Karpas-422 (cell line): ENCODE data around the gene FRMD6. TPM values are rescaled to one million over a fixed set of nuclear protein-coding genes. Genes with fewer than 3 reads are reported as not detected.
A peak's percentile ranks its signal among the peaks of the same experiment; 100 is the strongest.
"Not testable (repeated sequence)": the region's sequence is repeated elsewhere in the genome, so short reads cannot be mapped to it uniquely, and the experiment has no call there.

ENCODE experiments used
- DNase-seq: peaks from one replicate; pipeline ENCODE4 v3.0.0-alpha.2; 2015
- H2AFZ ChIP-seq: fragments of 200-600 bp; sonication (generic); 2 replicates; pipeline ENCODE4 v1.6.1; 2014; ENCODE audit warnings: antibody characterized with exemption, low read length, mixed read lengths
- H3K27ac ChIP-seq: fragments of 200-600 bp; sonication (generic); 2 replicates; pipeline ENCODE4 v1.5.1; 2014; ENCODE audit warnings: mild to moderate bottlenecking, low read length, moderate library complexity
- H3K27me3 ChIP-seq: fragments of 200-600 bp; sonication (generic); 2 replicates; pipeline ENCODE4 v1.6.1; 2014; ENCODE audit warnings: low read length, mixed read lengths
- H3K36me3 ChIP-seq: fragments of 200-600 bp; sonication (generic); 2 replicates; pipeline ENCODE4 v1.6.1; 2014; ENCODE audit warnings: low read length, mixed read lengths; ENCODE audit not compliant: insufficient read depth
- H3K4me1 ChIP-seq: fragments of 200-600 bp; sonication (generic); 2 replicates; pipeline ENCODE4 v1.6.1; 2014; ENCODE audit warnings: mild to moderate bottlenecking, low read length, mixed read lengths
- H3K4me2 ChIP-seq: fragments of 200-600 bp; sonication (generic); 2 replicates; pipeline ENCODE4 v1.6.1; 2014; ENCODE audit warnings: low read length, low read depth, mild to moderate bottlenecking; ENCODE audit not compliant: poor library complexity, severe bottlenecking
- H3K4me3 ChIP-seq: fragments of 200-600 bp; sonication (generic); 2 replicates; pipeline ENCODE4 v1.5.1; 2014; ENCODE audit warnings: mild to moderate bottlenecking, antibody characterized with exemption, low read length, mixed read lengths
- H3K79me2 ChIP-seq: fragments of 200-600 bp; sonication (generic); 2 replicates; pipeline ENCODE4 v1.6.1; 2014; ENCODE audit warnings: mild to moderate bottlenecking, low read length, mixed read lengths
- H3K9ac ChIP-seq: fragments of 200-600 bp; sonication (generic); 2 replicates; pipeline ENCODE4 v1.6.0; 2014; ENCODE audit warnings: low read length
- H3K9me2 ChIP-seq: fragments of 200-600 bp; sonication (generic), shearing (Covaris generic); replicated peaks from 2 replicates; pipeline ENCODE4 v1.6.0; 2014; ENCODE audit warnings: mild to moderate bottlenecking, low read length, moderate library complexity; ENCODE audit not compliant: insufficient read depth
- H3K9me3 ChIP-seq: fragments of 300-700, 200-600 bp; sonication (generic); 2 replicates; pipeline ENCODE4 v1.6.1; 2014; ENCODE audit warnings: low read length, mixed read lengths
- H4K20me1 ChIP-seq: fragments of 200-600 bp; sonication (generic); 2 replicates; pipeline ENCODE4 v1.6.1; 2014; ENCODE audit warnings: mild to moderate bottlenecking, antibody characterized with exemption, low read length, low read depth; ENCODE audit not compliant: insufficient read depth
- total RNA-seq: library from RNA; depleted of rRNA; stranded (reverse); fragments of >200 nt; shearing (Covaris generic); gene quantifications from 2 replicates; pipeline ENCODE4 v1.2.3, GENCODE V29; 2014; ENCODE audit warnings: low replicate concordance

Gene FRMD6
- total RNA-seq, 1 experiment from 2014 or later: 0.37 TPM

- DNase-seq, H4K20me1 ChIP-seq, H3K9me3 ChIP-seq, H3K27ac ChIP-seq, H3K9me2 ChIP-seq, H3K9ac ChIP-seq, H3K4me3 ChIP-seq, H3K4me1 ChIP-seq, H2AFZ ChIP-seq, H3K4me2 ChIP-seq, H3K27me3 ChIP-seq, H3K79me2 ChIP-seq, H3K36me3 ChIP-seq: not testable (repeated sequence)
These were observed 100.1 kb downstream of the FRMD6 start for GRCh38 chr14:51751611-51752345.

- H3K27me3 ChIP-seq, H4K20me1 ChIP-seq, H3K36me3 ChIP-seq, H3K9me2 ChIP-seq, H3K4me3 ChIP-seq, H3K4me1 ChIP-seq, H2AFZ ChIP-seq, H3K9me3 ChIP-seq, H3K9ac ChIP-seq, H3K79me2 ChIP-seq, H3K4me2 ChIP-seq, H3K27ac ChIP-seq: not testable (repeated sequence)
- peak; percentile 33 for DNase-seq
These were observed 106.0 kb downstream of the FRMD6 start for GRCh38 chr14:51757756-51758155.

DNA sequence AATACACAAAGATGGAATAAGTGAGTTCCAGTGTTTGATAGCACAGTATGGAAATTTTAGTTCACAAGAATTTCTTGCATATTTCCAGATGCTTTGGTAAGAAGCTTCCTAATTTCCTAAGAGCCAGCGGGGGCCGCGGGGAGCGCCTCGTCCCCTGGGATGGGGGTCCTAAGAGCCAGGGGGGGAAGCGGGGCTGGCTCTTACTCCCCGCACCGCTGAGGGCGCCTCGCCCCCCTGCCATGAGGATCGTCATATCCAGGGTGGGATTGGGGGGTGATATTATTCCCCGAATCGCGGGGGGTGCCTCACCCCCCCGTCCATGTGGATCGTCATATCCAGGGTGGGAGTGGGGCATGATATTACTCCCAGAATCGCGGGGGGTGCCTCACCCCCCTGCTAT, 108.2 kb downstream of the FRMD6 start:
- no peaks in the 10 kb centered on the region for H4K20me1 ChIP-seq
- DNase-seq: no peak

DNA sequence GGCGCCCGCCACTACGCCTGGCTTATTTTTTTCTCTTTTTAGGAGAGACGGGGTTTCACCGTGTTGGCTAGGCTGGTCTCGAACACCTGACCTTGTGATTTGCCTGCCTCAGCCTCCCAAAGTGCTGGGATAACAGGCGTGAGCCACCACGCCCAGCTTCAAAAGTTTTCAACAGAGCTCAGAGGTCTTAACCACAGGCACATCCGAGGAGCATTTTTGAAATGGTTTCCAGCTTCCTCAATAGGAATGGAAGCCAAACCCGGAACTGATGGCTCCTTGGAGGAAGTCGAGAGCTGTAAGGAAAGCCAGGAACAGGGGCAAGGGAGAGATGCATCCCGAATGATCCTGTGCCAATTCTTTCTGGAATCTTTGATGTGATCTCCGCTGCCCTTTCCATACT, 114.0 kb downstream of the FRMD6 start:
- DNase-seq: peak; percentile 15
- H3K27ac ChIP-seq, H3K4me3 ChIP-seq, H3K9ac ChIP-seq, H3K79me2 ChIP-seq, H3K4me1 ChIP-seq, H2AFZ ChIP-seq, H3K4me2 ChIP-seq, H4K20me1 ChIP-seq, H3K27me3 ChIP-seq, H3K9me2 ChIP-seq, H3K9me3 ChIP-seq, H3K36me3 ChIP-seq: not testable (repeated sequence)

More for the DNA sequence above, 108.2 kb downstream of the FRMD6 start:
- H3K36me3 ChIP-seq: no peaks in the 10 kb centered on the region
- no peaks in the 10 kb centered on the region for H3K9me3 ChIP-seq
- H3K79me2 ChIP-seq: no peaks in the 10 kb centered on the region
- no peak overlapping the region for H3K4me3 ChIP-seq
- H3K27me3 ChIP-seq: no peaks in the 10 kb centered on the region
- no peak overlapping the region for H3K27ac ChIP-seq
- no peaks in the 10 kb centered on the region for H3K4me1 ChIP-seq
- H2AFZ ChIP-seq: no peak overlapping the region
- H3K4me2 ChIP-seq: no peak overlapping the region
- H3K9me2 ChIP-seq: no peaks in the 10 kb centered on the region
- H3K9ac ChIP-seq: no peak overlapping the region

- H4K20me1 ChIP-seq, H3K4me3 ChIP-seq, H3K27me3 ChIP-seq, H3K4me1 ChIP-seq, H3K9me3 ChIP-seq, H3K9ac ChIP-seq, H3K79me2 ChIP-seq, H3K27ac ChIP-seq, H3K9me2 ChIP-seq, H3K4me2 ChIP-seq, H3K36me3 ChIP-seq: not testable (repeated sequence)
- DNase-seq: peak; percentile 31
- peak overlapping the region; percentile 56; the same call in 1 of the 2 replicates for H2AFZ ChIP-seq
These were observed 114.9 kb downstream of the FRMD6 start for GRCh38 chr14:51766586-51766985.

DNA sequence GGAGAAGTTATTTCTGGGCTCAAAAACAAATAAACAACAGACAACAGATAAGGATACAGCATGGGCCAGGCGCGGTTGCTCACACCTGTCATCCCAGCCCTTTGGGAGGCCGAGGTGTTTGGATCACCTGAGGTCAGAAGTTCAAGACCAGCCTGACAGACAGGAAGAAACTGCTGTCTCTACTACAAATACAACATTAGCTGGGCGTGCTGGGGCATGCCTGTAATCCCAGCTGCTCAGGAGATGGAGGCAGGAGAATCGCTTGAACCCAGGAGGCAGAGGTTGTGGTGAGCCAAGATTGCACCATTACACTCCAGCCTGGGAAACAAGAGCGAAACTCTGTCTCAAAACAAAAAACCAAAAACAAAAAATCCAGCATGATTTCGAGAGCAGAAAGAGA, 117.6 kb downstream of the FRMD6 start:
- not testable (repeated sequence) for H3K9ac ChIP-seq, H3K27me3 ChIP-seq, H4K20me1 ChIP-seq, H3K4me2 ChIP-seq, DNase-seq, H2AFZ ChIP-seq, H3K4me1 ChIP-seq, H3K9me2 ChIP-seq, H3K36me3 ChIP-seq, H3K79me2 ChIP-seq, H3K9me3 ChIP-seq, H3K27ac ChIP-seq, H3K4me3 ChIP-seq

DNA sequence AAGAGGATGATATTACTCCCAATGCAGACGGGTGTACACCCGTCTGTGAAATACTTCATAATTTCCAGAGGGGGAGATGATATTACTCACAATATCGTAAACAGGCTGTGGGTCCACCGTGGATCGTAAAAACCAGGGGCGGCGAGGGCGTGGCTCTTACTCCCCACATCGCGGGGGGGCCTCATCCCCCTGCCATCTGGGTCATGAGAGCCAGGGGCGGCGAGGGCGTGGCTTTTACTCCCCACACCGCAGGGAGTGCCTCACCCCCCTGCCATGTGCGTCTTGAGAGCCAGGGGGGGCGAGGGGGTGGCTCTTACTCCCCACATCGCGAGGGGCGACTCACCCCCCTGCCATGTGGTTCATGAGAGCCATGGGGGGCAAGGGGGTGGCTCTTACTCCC, 122.5 kb downstream of the FRMD6 start:
- Histone ChIP-seq H3K36me3 (no peaks in the 10 kb centered on the region), H3K4me3 (no peak overlapping the region), H3K27me3 (no peaks in the 10 kb centered on the region), H3K9me3 (no peaks in the 10 kb centered on the region), H2AFZ (no peak overlapping the region), H3K27ac (no peak overlapping the region), H4K20me1 (no peaks in the 10 kb centered on the region), H3K9me2 (no peaks in the 10 kb centered on the region), H3K4me2 (no peak overlapping the region), H3K9ac (no peak overlapping the region), H3K4me1 (no peaks in the 10 kb centered on the region; the same call in 1 of the 2 replicates), H3K79me2 (no peaks in the 10 kb centered on the region)
- DNase-seq: no peak

- Histone ChIP-seq H3K36me3 (no peaks in the 10 kb centered on the region), H3K4me1 (peaks cover 10% of the 10 kb centered on the region), H4K20me1 (0 out of 2 replicates have a peak, but pooled peaks cover 3% of the 10 kb centered on the region), H3K4me2 (peak overlapping the region; percentile 33), H3K27ac (no peak overlapping the region), H3K79me2 (no peaks in the 10 kb centered on the region), H3K9me3 (no peaks in the 10 kb centered on the region), H3K9ac (no peak overlapping the region), H2AFZ (no peak overlapping the region), H3K27me3 (no peaks in the 10 kb centered on the region), H3K9me2 (no peaks in the 10 kb centered on the region), H3K4me3 (no peak overlapping the region; the same call in 1 of the 2 replicates)
- DNase-seq: peak; percentile 86
These were observed 124.6 kb downstream of the FRMD6 start for GRCh38 chr14:51776102-51776894.
